Right forelimb (tissue), 1 donor: ENCODE measurements around the gene DNAI2.
"Not testable (repeated sequence)": the region's sequence is repeated elsewhere in the genome, so short reads cannot be mapped to it uniquely, and the experiment has no call there.

Experiments used
- DNase-seq: peaks from one replicate; pipeline ENCODE4 v3.0.0-alpha.2; 2018

Gene DNAI2

GRCh38 chr17:74276541-74277009, 2.5 kb downstream of the DNAI2 start:
- DNase-seq, result no peak

- no peak for DNase-seq
These were observed 3.9 kb downstream of the DNAI2 start for GRCh38 chr17:74277935-74278334.

- not testable (repeated sequence) for DNase-seq
These were observed 5.6 kb downstream of the DNAI2 start for GRCh38 chr17:74279617-74280016.

DNA sequence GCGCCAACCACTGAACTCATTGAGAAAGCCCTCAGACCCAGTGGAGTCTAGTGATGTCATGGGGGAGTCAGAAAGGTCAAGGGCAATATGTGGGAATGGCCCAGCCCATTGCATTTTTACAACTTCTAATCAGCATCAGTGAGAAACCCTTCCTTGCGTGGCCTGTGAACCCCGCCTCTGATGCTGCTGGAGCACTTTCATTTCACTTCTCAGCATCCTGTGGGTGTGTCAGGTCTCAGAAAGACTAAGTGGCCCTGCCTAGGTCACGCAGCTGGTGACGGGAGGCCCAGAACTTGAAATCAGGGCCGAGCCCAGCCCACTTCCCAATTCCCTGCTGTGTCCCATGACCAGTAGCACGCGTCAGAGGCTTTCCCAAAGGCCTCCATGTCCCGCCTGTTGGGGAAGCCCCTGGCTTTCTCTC, 6.1 kb downstream of the DNAI2 start:
- DNase-seq, result no peak

DNA sequence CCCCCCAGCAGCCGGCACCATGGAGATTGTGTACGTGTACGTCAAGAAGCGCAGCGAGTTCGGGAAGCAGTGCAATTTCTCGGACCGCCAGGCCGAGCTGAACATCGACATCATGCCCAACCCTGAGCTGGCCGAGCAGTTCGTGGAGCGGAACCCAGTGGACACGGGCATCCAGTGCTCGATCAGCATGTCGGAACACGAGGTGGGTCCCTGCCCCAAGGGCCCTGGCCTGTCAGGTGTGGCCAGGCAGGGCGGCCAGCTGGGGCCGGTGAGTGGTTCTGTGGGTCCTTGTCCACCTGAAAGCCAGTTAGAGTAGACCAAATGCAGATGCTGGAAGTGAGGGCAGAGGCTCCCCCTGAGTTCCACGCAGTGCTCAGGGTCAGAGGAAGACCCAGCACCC, 7.8 kb downstream of the DNAI2 start:
- DNase-seq, result no peak

DNA sequence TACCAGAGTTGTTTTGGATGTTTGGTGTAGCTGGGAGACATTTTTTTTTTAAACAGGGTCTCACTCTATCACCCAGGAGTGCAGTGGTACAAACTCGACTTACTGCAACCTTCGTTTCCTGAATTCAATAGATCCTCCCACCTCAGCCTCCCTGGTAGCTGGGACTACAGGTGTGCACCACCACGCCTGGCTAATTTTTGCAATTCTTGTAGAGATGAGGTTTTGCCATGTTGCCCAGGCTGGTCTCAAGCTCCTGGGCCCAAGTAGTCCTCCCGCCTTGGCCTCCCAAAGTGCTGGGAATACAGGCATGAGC, 8.2 kb downstream of the DNAI2 start:
- not testable (repeated sequence) for DNase-seq

- DNase-seq, result no peak
These were observed 8.7 kb downstream of the DNAI2 start for GRCh38 chr17:74282587-74283370.

DNA sequence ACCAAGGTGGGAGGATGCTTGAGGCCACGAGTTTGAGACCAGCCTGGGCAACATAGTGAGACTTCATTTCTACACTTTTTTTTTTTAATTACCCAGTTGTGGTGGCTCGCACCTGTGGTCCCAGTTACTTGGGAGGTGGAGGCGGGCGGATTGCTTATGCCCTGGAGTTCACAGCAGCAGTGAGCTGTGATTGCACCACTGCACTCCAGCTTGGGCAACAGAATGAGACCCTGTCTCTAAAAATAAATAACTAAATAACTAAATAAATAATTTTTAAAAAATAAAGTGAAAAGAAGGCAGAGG, 9.3 kb downstream of the DNAI2 start:
- no peak for DNase-seq

- no peak for DNase-seq
These were observed 13.1 kb downstream of the DNAI2 start for GRCh38 chr17:74287031-74287602.

DNA sequence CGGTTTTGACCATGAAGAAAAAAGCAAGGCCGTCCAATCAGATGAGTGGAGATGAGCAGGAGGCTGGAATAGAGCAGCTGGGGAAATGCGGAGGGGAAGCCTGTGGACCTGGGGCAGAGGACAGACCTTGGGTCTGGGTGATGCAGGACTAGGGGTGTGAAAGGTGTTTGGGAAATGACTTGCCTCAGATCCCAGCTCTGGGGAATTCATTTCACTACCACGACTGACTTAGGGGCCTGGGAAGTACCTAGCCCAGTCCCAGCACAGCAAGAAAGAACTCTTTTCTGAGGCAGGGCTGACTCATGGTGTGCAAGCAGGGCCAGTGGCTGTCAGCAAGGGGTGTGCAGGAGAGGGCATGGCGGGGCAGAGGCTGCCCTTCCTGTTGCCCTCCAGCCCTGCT, 14.8 kb downstream of the DNAI2 start:
- no peak for DNase-seq

GRCh38 chr17:74289688-74290087, 15.7 kb downstream of the DNAI2 start:
- DNase-seq, result no peak

DNA sequence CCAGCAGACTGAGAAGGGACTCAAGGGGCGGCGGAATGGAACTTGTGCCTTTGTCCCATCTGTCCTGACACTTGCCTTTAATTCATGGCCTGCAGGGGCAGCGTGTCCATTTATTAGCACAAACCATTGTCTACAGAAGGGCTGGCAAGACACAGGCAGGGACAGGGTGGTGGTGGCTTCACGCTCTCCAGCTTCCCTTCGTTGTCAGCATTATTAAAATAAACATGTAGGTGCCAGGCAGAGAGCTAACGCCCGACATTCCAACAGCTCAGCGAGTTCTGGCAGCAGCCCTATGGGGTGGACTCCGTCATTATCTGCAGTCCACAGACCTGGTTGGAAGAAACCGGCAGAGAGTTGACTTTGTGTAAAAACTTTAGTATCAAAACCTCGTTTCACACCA, 16.3 kb downstream of the DNAI2 start:
- DNase-seq, result no peak

DNA sequence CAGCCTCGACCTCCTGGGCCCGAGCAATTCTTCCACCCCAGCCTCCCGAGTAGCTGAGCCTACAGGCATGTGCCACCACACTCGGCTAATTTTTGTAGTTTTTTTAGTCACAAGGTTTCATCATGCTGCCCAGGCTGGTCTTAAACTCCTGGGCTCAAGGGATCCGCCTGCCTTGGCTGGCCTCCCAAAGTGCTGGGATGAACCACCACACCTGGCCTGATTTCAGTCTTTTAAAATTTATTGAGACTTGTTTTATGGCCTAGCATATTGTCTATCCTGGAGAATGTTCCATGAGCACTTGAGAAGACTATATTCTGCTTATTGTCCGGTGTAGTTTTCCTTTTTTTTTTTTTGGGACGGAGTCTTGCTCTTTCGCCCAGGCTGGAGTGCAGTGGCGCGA, 18.5 kb downstream of the DNAI2 start:
- no peak for DNase-seq

- no peak for DNase-seq
These were observed 21.9 kb downstream of the DNAI2 start for GRCh38 chr17:74295625-74296547.

GRCh38 chr17:74296548-74296936, 22.5 kb downstream of the DNAI2 start:
- DNase-seq, result peak; percentile 76

DNA sequence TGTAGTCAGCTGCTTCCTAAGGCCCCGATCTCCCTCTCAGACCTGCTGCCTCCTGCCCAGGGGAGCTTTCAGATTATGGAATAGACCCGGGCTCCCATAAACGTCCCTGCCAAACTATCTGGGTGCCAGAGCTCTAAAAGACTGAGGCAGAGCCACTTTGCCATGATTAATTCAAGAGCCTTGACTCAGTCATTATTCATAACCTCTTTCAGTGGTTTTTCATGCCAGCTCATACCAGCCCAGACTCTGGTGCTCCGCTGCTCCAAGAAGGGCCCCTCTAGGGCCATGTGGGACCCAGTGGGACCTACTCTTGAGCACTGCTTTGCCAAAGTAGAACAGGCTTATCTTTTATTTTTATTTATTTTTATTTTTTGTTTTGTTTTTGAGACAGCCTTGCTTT, 23.9 kb downstream of the DNAI2 start:
- no peak for DNase-seq

DNA sequence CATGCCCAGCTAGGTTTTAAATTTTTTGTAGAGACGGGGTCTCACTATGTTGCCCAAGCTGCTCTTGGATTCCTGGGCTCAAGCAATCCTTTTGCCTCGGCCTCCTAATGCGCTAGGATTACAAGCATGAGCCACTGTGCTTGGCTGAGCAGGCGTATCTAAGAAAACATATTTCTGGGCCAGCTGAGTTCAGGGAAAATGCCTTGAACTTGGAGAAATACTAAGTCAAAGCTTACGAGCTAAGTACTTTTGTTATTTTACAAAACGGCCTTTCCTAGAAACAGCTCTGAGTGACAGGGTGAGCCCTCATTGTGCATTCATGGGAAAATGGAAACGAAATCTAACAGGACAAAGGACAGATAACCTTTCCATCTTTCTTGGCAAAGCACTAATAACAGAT, 24.7 kb downstream of the DNAI2 start:
- no peak for DNase-seq

GRCh38 chr17:74299226-74300009, 25.4 kb downstream of the DNAI2 start:
- no peak for DNase-seq

GRCh38 chr17:74303305-74303704, 29.3 kb downstream of the DNAI2 start:
- DNase-seq, result no peak

GRCh38 chr17:74304184-74304583, 30.1 kb downstream of the DNAI2 start:
- no peak for DNase-seq

GRCh38 chr17:74305865-74306654, 32.0 kb downstream of the DNAI2 start:
- no peak for DNase-seq
